Activated T-helper 17 cell treated with anti-CD3 and anti-CD28 coated beads, Interleukin-2, amount 50 U/mL, for 72 hours (primary cell): ENCODE results near the gene KCNG1. TPM values are rescaled to one million over a fixed set of nuclear protein-coding genes. Genes with fewer than 3 reads are reported as not detected.
"Not testable (repeated sequence)": the region's sequence is repeated elsewhere in the genome, so short reads cannot be mapped to it uniquely, and the experiment has no call there.

Source experiments
- ATAC-seq: fragments of 150-1000 bp; cut with Tn5 transposase; replicated peaks from 2 replicates; pipeline ENCODE4 v1.10.0; 2021; ENCODE audit warnings: mild to moderate bottlenecking, moderate library complexity
- H3K27ac Mint-ChIP-seq: one replicate; pipeline ENCODE4 v1.8.0; 2022; ENCODE audit warnings: mixed read lengths
- H3K27me3 Mint-ChIP-seq: one replicate; pipeline ENCODE4 v1.8.0; 2022; ENCODE audit warnings: mixed read lengths
- H3K36me3 Mint-ChIP-seq: one replicate; pipeline ENCODE4 v1.8.0; 2022; ENCODE audit warnings: low read depth, mild to moderate bottlenecking, mixed read lengths
- H3K4me1 Mint-ChIP-seq: one replicate; pipeline ENCODE4 v1.8.0; 2022; ENCODE audit warnings: mixed read lengths
- H3K4me3 Mint-ChIP-seq: one replicate; pipeline ENCODE4 v1.8.0; 2022; ENCODE audit warnings: mild to moderate bottlenecking, mixed read lengths
- H3K9me3 Mint-ChIP-seq: one replicate; pipeline ENCODE4 v1.8.0; 2022; ENCODE audit warnings: mixed read lengths
- total RNA-seq, 2 donors: library from RNA; stranded (reverse); gene quantifications; one replicate each; pipeline ENCODE4 v1.2.3, GENCODE V29; 2022

Gene KCNG1
- total RNA-seq, 2 donors from 2014 or later, result 0.28 to 0.42 TPM

- no peaks in the 10 kb centered on the region for H3K27me3 Mint-ChIP-seq
- ATAC-seq, result peak; percentile 99
- no peak overlapping the region for H3K27ac Mint-ChIP-seq
- H3K4me3 Mint-ChIP-seq, result no peak overlapping the region
- H3K9me3 Mint-ChIP-seq, result no peaks in the 10 kb centered on the region
- H3K36me3 Mint-ChIP-seq, result no peaks in the 10 kb centered on the region
- no peaks in the 10 kb centered on the region for H3K4me1 Mint-ChIP-seq
These were observed 30.0 kb downstream of the KCNG1 start for GRCh38 chr20:50992733-50993457.

GRCh38 chr20:50992336-50992732 lies 30.6 kb downstream of the KCNG1 start:
- no peak overlapping the region for H3K27ac Mint-ChIP-seq
- H3K36me3 Mint-ChIP-seq, result no peaks in the 10 kb centered on the region
- H3K4me3 Mint-ChIP-seq, result no peak overlapping the region
- no peaks in the 10 kb centered on the region for H3K27me3 Mint-ChIP-seq
- no peak for ATAC-seq
- H3K4me1 Mint-ChIP-seq, result no peaks in the 10 kb centered on the region
- H3K9me3 Mint-ChIP-seq, result no peaks in the 10 kb centered on the region

GRCh38 chr20:50991076-50991475 lies 31.8 kb downstream of the KCNG1 start:
- no peak for ATAC-seq
- no peaks in the 10 kb centered on the region for H3K4me1 Mint-ChIP-seq

GRCh38 chr20:50987493-50988210 lies 35.3 kb downstream of the KCNG1 start:
- Mint-ChIP-seq H3K27ac (no peak overlapping the region), H3K27me3 (peaks cover 20% of the 10 kb centered on the region), H3K36me3 (no peaks in the 10 kb centered on the region), H3K4me3 (no peak overlapping the region), H3K4me1 (no peaks in the 10 kb centered on the region), H3K9me3 (no peaks in the 10 kb centered on the region)
- ATAC-seq, result peak; percentile 90

More at GRCh38 chr20:50991076-50991475, 31.8 kb downstream of the KCNG1 start:
- Mint-ChIP-seq H3K9me3 (no peaks in the 10 kb centered on the region), H3K4me3 (no peak overlapping the region), H3K27me3 (peaks cover 10% of the 10 kb centered on the region), H3K36me3 (no peaks in the 10 kb centered on the region), H3K27ac (no peak overlapping the region)

GRCh38 chr20:50983321-50983720 lies 39.6 kb downstream of the KCNG1 start:
- H3K36me3 Mint-ChIP-seq, result no peaks in the 10 kb centered on the region
- peaks cover 36% of the 10 kb centered on the region for H3K27me3 Mint-ChIP-seq
- H3K4me1 Mint-ChIP-seq, result peaks cover 15% of the 10 kb centered on the region
- no peak overlapping the region for H3K27ac Mint-ChIP-seq
- H3K9me3 Mint-ChIP-seq, result no peaks in the 10 kb centered on the region
- ATAC-seq, result no peak
- H3K4me3 Mint-ChIP-seq, result no peak overlapping the region

GRCh38 chr20:50982363-50982762 lies 40.5 kb downstream of the KCNG1 start:
- H3K4me1 Mint-ChIP-seq, result peaks cover 15% of the 10 kb centered on the region
- H3K4me3 Mint-ChIP-seq, result no peak overlapping the region
- no peaks in the 10 kb centered on the region for H3K36me3 Mint-ChIP-seq
- no peak overlapping the region for H3K27ac Mint-ChIP-seq
- H3K9me3 Mint-ChIP-seq, result no peaks in the 10 kb centered on the region
- H3K27me3 Mint-ChIP-seq, result peaks cover 39% of the 10 kb centered on the region
- no peak for ATAC-seq

- Mint-ChIP-seq H3K27ac (peak overlapping the region; percentile 46), H3K4me1 (peaks cover 15% of the 10 kb centered on the region), H3K36me3 (no peaks in the 10 kb centered on the region), H3K27me3 (peaks cover 34% of the 10 kb centered on the region), H3K9me3 (no peaks in the 10 kb centered on the region), H3K4me3 (no peak overlapping the region)
- ATAC-seq, result no peak
These were observed 41.2 kb downstream of the KCNG1 start for GRCh38 chr20:50981714-50982048.

GRCh38 chr20:50980851-50981713 lies 41.8 kb downstream of the KCNG1 start:
- Mint-ChIP-seq H3K4me3 (peak overlapping the region; percentile 58), H3K27ac (peak overlapping the region; percentile 90), H3K27me3 (peaks cover 29% of the 10 kb centered on the region), H3K4me1 (peaks cover 15% of the 10 kb centered on the region), H3K36me3 (no peaks in the 10 kb centered on the region), H3K9me3 (no peaks in the 10 kb centered on the region)
- no peak for ATAC-seq

- H3K9me3 Mint-ChIP-seq, result no peaks in the 10 kb centered on the region
- peak; percentile 90 for ATAC-seq
- peaks cover 34% of the 10 kb centered on the region for H3K27me3 Mint-ChIP-seq
- peak overlapping the region; percentile 58 for H3K4me3 Mint-ChIP-seq
- H3K4me1 Mint-ChIP-seq, result peaks cover 15% of the 10 kb centered on the region
- no peaks in the 10 kb centered on the region for H3K36me3 Mint-ChIP-seq
- H3K27ac Mint-ChIP-seq, result peak overlapping the region; percentile 90
These were observed 42.7 kb downstream of the KCNG1 start for GRCh38 chr20:50980071-50980681.

GRCh38 chr20:50978533-50978932 lies 44.4 kb downstream of the KCNG1 start:
- Mint-ChIP-seq H3K4me1 (peaks cover 15% of the 10 kb centered on the region), H3K27ac (peak overlapping the region; percentile 90), H3K27me3 (peaks cover 35% of the 10 kb centered on the region)
- H3K36me3 Mint-ChIP-seq, ATAC-seq, H3K4me3 Mint-ChIP-seq, H3K9me3 Mint-ChIP-seq: not testable (repeated sequence)

- Mint-ChIP-seq H3K27ac (no peak overlapping the region), H3K36me3 (no peaks in the 10 kb centered on the region), H3K4me3 (no peak overlapping the region), H3K27me3 (peaks cover 26% of the 10 kb centered on the region), H3K4me1 (peaks cover 15% of the 10 kb centered on the region), H3K9me3 (no peaks in the 10 kb centered on the region)
- no peak for ATAC-seq
These were observed 45.6 kb downstream of the KCNG1 start for GRCh38 chr20:50977066-50978021.

- Mint-ChIP-seq H3K36me3 (no peaks in the 10 kb centered on the region), H3K4me1 (peaks cover 15% of the 10 kb centered on the region), H3K4me3 (no peak overlapping the region), H3K27ac (no peak overlapping the region), H3K9me3 (no peaks in the 10 kb centered on the region), H3K27me3 (peaks cover 29% of the 10 kb centered on the region)
- no peak for ATAC-seq
These were observed 47.1 kb downstream of the KCNG1 start for GRCh38 chr20:50975701-50976330.

GRCh38 chr20:50969912-50970311 lies 53.0 kb downstream of the KCNG1 start:
- Mint-ChIP-seq H3K4me3 (no peak overlapping the region), H3K27me3 (peaks cover 6% of the 10 kb centered on the region), H3K9me3 (no peaks in the 10 kb centered on the region), H3K4me1 (no peaks in the 10 kb centered on the region), H3K27ac (no peak overlapping the region), H3K36me3 (no peaks in the 10 kb centered on the region)
- no peak for ATAC-seq
